Measurements from ENCODE around the gene OLIG3.

OLIG3 gene

GRCh38 chr6:137495703-137496336 lies 1.6 kb upstream of the OLIG3 start:
- DNase-seq, result no peak

GRCh38 chr6:137494988-137495702 lies 951 bp upstream of the OLIG3 start:
- DNase-seq, result no peak

- DNase-seq, result no peak
Measured at GRCh38 chr6:137493218-137494038, 766 bp downstream of the OLIG3 start.

- no peak for DNase-seq
Measured at GRCh38 chr6:137492289-137493217, 1.6 kb downstream of the OLIG3 start.

GRCh38 chr6:137491478-137491877 lies 2.7 kb downstream of the OLIG3 start:
- no peak for DNase-seq

GRCh38 chr6:137490961-137491360 lies 3.2 kb downstream of the OLIG3 start:
- no peak for DNase-seq

GRCh38 chr6:137490006-137490905 lies 3.9 kb downstream of the OLIG3 start:
- DNase-seq, result no peak

GRCh38 chr6:137489046-137490005 lies 4.9 kb downstream of the OLIG3 start:
- DNase-seq, result no peak

- DNase-seq, result no peak
Measured at GRCh38 chr6:137488150-137489045, 5.8 kb downstream of the OLIG3 start.

- no peak for DNase-seq
Measured at GRCh38 chr6:137487869-137488149, 6.4 kb downstream of the OLIG3 start.

- no peak for DNase-seq
Measured at GRCh38 chr6:137487181-137487868, 6.9 kb downstream of the OLIG3 start.

- DNase-seq, result no peak
Measured at GRCh38 chr6:137486416-137486815, 7.8 kb downstream of the OLIG3 start.

- DNase-seq, result no peak
Measured at GRCh38 chr6:137480431-137480830, 13.8 kb downstream of the OLIG3 start.

- no peak for DNase-seq
Measured at GRCh38 chr6:137475103-137475502, 19.1 kb downstream of the OLIG3 start.

- no peak for DNase-seq
Measured at GRCh38 chr6:137473598-137473997, 20.6 kb downstream of the OLIG3 start.

GRCh38 chr6:137472641-137473137 lies 21.5 kb downstream of the OLIG3 start:
- DNase-seq, result no peak

GRCh38 chr6:137471986-137472385 lies 22.2 kb downstream of the OLIG3 start:
- DNase-seq, result no peak

GRCh38 chr6:137471497-137471896 lies 22.7 kb downstream of the OLIG3 start:
- no peak for DNase-seq

- DNase-seq, result no peak
Measured at GRCh38 chr6:137467211-137467610, 27.0 kb downstream of the OLIG3 start.
